HepG2 (cell line): ENCODE results near the gene SF3B2. TPM values are rescaled to one million over a fixed set of nuclear protein-coding genes. Genes with fewer than 3 reads are reported as not detected.

Experiments used
- NCOA1 ChIP-seq: sonication (generic); formaldehyde crosslinking; IDR thresholded peaks from 2 replicates; pipeline ENCODE4 v1.9.0; 2021; ENCODE audit warnings: missing genetic modification reagents
- ZBTB7B ChIP-seq: sonication (generic); formaldehyde crosslinking; IDR thresholded peaks from 2 replicates; pipeline ENCODE4 v1.4.0; 2020; ENCODE audit warnings: missing genetic modification reagents
- ZNF460 ChIP-seq: sonication (generic); formaldehyde crosslinking; IDR thresholded peaks from 2 replicates; pipeline ENCODE4 v1.5.1; 2020; ENCODE audit warnings: missing genetic modification reagents, mild to moderate bottlenecking, borderline replicate concordance
- ZNF644 ChIP-seq: IDR thresholded peaks from 2 replicates; pipeline ENCODE4 v1.6.1; 2016; ENCODE audit warnings: low read depth
- ZNF724P ChIP-seq: sonication (generic); formaldehyde crosslinking; IDR thresholded peaks from 2 replicates; pipeline ENCODE4 v1.8.0; 2022; ENCODE audit warnings: missing genetic modification reagents, borderline replicate concordance
- polyA plus RNA-seq, 8 experiments: library from polyadenylated mRNA; depleted of rRNA in 3 of 8; stranded (reverse) in 7 of 8; unstranded in 1 of 8; fragments of >200 nt; fragmentation: Illumina TruSeq in 4 of 8; extraction: Trizol in 4 of 8; gene quantifications; 2 replicates each; pipeline versions ENCODE4 v1.2.1 to v1.2.3, GENCODE V29; 2011 to 2016; ENCODE audit warnings: low read depth in 4 of 8, missing spikeins in 1 of 8, mixed read lengths in 1 of 8; ENCODE audit not compliant: insufficient read depth in 1 of 8
- total RNA-seq, 5 experiments: library from RNA; depleted of rRNA; stranded (reverse); fragments of >200 nt; fragmentation: Illumina TruSeq; extraction: Trizol; gene quantifications; 2 replicates each; pipeline ENCODE4 v1.2.3, GENCODE V29; 2016; ENCODE audit warnings: low read depth in 1 of 5
- TF ChIP-seq, protein P1 (sequence below): sonication (generic); formaldehyde crosslinking; IDR thresholded peaks from 2 replicates; pipeline ENCODE4 v1.8.0; 2022; ENCODE audit warnings: mild to moderate bottlenecking, missing genetic modification reagents; ENCODE audit not compliant: insufficient replicate concordance
- TF ChIP-seq, protein P2 (sequence below): sonication (generic); formaldehyde crosslinking; IDR thresholded peaks from 2 replicates; pipeline ENCODE4 v1.4.0; 2020; ENCODE audit warnings: missing genetic modification reagents, borderline replicate concordance

Gene SF3B2
- total and polyA plus RNA-seq, 2 of the 13 experiments (the other 11 are each of a cell fraction or from before 2014, with no cell fraction given): 70.4 to 153 TPM

DNA sequence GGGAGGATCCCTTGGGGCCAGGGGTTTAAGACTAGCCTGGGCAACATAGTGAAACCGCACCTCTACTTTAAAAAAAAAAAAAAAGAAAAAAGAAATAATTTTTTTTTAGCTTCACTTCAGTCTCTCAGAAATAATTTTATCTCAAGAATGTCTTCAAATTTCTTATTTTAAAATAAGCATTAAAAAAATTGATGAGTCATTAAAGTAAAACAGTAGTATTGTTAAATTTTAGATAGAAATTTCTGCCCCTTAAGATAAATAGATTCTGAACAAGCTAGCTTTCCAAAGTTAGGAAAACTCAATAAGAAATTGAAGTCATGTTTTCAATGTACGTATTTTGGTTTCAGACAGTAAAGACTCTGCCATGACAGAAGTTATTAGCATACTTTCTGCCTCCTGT is 10.2 kb downstream of the SF3B2 start (continued):
- TF ChIP-seq, protein P1, sequence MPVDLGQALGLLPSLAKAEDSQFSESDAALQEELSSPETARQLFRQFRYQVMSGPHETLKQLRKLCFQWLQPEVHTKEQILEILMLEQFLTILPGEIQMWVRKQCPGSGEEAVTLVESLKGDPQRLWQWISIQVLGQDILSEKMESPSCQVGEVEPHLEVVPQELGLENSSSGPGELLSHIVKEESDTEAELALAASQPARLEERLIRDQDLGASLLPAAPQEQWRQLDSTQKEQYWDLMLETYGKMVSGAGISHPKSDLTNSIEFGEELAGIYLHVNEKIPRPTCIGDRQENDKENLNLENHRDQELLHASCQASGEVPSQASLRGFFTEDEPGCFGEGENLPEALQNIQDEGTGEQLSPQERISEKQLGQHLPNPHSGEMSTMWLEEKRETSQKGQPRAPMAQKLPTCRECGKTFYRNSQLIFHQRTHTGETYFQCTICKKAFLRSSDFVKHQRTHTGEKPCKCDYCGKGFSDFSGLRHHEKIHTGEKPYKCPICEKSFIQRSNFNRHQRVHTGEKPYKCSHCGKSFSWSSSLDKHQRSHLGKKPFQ (CRISPR knock-in tag): no peak
- TF ChIP-seq ZNF644 (CRISPR knock-in tag): no peak
- TF ChIP-seq ZNF460 (CRISPR knock-in tag): no peak
- TF ChIP-seq, protein P2, sequence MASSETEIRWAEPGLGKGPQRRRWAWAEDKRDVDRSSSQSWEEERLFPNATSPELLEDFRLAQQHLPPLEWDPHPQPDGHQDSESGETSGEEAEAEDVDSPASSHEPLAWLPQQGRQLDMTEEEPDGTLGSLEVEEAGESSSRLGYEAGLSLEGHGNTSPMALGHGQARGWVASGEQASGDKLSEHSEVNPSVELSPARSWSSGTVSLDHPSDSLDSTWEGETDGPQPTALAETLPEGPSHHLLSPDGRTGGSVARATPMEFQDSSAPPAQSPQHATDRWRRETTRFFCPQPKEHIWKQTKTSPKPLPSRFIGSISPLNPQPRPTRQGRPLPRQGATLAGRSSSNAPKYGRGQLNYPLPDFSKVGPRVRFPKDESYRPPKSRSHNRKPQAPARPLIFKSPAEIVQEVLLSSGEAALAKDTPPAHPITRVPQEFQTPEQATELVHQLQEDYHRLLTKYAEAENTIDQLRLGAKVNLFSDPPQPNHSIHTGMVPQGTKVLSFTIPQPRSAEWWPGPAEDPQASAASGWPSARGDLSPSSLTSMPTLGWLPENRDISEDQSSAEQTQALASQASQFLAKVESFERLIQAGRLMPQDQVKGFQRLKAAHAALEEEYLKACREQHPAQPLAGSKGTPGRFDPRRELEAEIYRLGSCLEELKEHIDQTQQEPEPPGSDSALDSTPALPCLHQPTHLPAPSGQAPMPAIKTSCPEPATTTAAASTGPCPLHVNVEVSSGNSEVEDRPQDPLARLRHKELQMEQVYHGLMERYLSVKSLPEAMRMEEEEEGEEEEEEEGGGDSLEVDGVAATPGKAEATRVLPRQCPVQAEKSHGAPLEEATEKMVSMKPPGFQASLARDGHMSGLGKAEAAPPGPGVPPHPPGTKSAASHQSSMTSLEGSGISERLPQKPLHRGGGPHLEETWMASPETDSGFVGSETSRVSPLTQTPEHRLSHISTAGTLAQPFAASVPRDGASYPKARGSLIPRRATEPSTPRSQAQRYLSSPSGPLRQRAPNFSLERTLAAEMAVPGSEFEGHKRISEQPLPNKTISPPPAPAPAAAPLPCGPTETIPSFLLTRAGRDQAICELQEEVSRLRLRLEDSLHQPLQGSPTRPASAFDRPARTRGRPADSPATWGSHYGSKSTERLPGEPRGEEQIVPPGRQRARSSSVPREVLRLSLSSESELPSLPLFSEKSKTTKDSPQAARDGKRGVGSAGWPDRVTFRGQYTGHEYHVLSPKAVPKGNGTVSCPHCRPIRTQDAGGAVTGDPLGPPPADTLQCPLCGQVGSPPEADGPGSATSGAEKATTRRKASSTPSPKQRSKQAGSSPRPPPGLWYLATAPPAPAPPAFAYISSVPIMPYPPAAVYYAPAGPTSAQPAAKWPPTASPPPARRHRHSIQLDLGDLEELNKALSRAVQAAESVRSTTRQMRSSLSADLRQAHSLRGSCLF (CRISPR knock-in tag): no peak
- TF ChIP-seq NCOA1 (CRISPR knock-in tag): no peak
- TF ChIP-seq ZNF724P (CRISPR knock-in tag): no peak
- no peak for TF ChIP-seq ZBTB7B (CRISPR knock-in tag)
